GM12873 (cell line): ENCODE data around the gene SUGCT.

Experiments
- TF ChIP-seq, protein P1 (sequence below): IDR thresholded peaks from 2 replicates; pipeline ENCODE4 v1.5.1; 2012; ENCODE audit warnings: low read depth, mild to moderate bottlenecking, moderate library complexity, low read length, control low read depth; ENCODE audit not compliant: insufficient read depth; ENCODE audit errors: missing control alignments

The SUGCT gene

GRCh38 chr7:40701836-40702551 lies 567.2 kb downstream of the SUGCT start:
- TF ChIP-seq, protein P1, sequence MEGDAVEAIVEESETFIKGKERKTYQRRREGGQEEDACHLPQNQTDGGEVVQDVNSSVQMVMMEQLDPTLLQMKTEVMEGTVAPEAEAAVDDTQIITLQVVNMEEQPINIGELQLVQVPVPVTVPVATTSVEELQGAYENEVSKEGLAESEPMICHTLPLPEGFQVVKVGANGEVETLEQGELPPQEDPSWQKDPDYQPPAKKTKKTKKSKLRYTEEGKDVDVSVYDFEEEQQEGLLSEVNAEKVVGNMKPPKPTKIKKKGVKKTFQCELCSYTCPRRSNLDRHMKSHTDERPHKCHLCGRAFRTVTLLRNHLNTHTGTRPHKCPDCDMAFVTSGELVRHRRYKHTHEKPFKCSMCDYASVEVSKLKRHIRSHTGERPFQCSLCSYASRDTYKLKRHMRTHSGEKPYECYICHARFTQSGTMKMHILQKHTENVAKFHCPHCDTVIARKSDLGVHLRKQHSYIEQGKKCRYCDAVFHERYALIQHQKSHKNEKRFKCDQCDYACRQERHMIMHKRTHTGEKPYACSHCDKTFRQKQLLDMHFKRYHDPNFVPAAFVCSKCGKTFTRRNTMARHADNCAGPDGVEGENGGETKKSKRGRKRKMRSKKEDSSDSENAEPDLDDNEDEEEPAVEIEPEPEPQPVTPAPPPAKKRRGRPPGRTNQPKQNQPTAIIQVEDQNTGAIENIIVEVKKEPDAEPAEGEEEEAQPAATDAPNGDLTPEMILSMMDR, result no peak

- TF ChIP-seq, protein P1, result no peak
Observed at GRCh38 chr7:40704172-40704571, 569.4 kb downstream of the SUGCT start.

GRCh38 chr7:40706829-40707228 lies 572.0 kb downstream of the SUGCT start:
- TF ChIP-seq, protein P1, result no peak

- TF ChIP-seq, protein P1, result no peak
Observed at GRCh38 chr7:40709062-40709964, 574.5 kb downstream of the SUGCT start.

DNA sequence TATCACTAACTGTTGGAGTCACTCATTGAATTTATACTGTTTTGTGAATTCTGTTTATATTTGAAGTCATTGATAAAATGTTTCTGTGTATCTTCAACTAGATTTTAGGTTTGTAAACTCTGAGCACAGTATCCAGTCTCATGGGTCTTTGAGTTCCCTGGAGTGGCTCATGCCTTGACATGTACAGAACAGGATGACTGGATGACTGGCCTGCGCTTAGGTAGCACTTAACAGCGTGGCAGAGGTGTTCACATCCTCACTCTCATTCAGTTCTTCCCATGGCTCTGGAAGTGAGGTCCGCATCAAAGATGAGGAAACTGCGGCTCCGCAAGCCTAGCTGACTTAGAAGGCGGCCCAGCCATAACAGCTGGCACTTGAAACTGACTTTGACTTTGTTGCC lies 576.9 kb downstream of the SUGCT start:
- TF ChIP-seq, protein P1, result no peak

DNA sequence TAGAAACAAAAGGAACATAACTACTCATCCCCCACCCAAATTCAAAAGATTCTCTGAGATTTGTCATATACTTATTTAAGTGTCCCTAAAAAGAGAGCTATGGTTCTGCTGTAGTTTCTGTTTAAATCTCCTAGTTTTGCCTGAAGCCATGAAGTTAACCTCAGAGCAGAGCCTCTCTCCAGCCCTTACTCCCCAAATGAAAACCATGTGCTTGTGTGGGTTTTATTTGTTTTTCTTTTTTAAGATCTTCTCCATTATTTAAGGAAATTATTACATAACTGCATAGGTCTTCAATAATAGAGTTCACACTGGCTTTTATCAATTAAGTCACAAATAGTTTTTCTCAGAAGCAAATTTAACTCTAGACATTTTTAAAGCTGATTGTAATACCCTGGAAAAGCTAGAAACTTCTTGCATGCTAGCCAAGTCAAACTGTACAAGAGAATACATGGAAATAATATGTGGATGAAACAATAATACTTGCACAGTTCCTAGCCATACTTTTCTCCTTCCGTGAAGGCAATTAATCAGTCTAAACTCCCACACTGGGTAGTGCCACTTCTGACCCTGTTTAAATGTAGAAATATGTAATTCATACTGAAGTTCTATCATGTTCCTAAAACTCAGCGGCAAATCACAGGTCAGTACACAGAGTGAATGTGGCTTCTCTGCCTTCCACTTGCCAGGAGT lies 579.7 kb downstream of the SUGCT start:
- TF ChIP-seq, protein P1, result no peak

DNA sequence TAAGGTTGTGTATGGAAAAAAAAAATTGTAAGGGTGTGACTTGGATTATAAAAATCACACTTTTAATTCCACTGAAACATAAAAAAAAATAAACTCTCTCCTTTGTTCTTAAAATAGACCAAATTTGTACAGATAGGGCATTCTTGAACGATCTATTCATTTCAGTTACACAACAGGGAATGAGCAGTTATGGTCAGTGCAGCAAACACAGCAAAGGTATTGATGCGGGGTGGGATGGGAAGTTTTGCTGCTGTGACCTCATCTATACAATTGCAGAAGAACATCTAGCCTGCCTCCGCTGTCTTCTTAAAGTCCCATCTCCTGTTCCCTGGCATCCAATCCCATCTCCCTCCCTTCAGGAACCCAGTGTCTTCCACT lies 580.2 kb downstream of the SUGCT start:
- TF ChIP-seq, protein P1, result no peak
